Activated CD4-positive, alpha-beta memory T cell treated with anti-CD3 and anti-CD28 coated beads, Interleukin-2, amount 10 ng/mL, durations not matched to agents 7 days and 5 days (primary cell): ENCODE data around the gene ABI1. TPM values are rescaled to one million over a fixed set of nuclear protein-coding genes. Genes with fewer than 3 reads are reported as not detected.
"Not testable (repeated sequence)": the region's sequence is repeated elsewhere in the genome, so short reads cannot be mapped to it uniquely, and the experiment has no call there.

Source experiments
- CTCF ChIA-PET: fragments of 350-600 bp; sonication (Branson Sonifier 250); formaldehyde crosslinking; loops from one replicate; lab custom pipeline; 2021; ENCODE audit warnings: antibody characterized with exemption, inconsistent platforms; lab: Charles Lee
- POLR2A ChIA-PET: fragments of 350-600 bp; sonication (Branson Sonifier 250); formaldehyde crosslinking; loops from one replicate; lab custom pipeline; 2021; ENCODE audit warnings: antibody characterized with exemption; lab: Charles Lee
- DNase-seq: peaks from one replicate; pipeline ENCODE4 v3.0.0-alpha.2; 2020
- H3K27ac Mint-ChIP-seq: one replicate; pipeline ENCODE4 v1.8.0; 2021; ENCODE audit warnings: mild to moderate bottlenecking, mixed read lengths
- H3K27me3 Mint-ChIP-seq: one replicate; pipeline ENCODE4 v1.8.0; 2021; ENCODE audit warnings: mixed read lengths
- H3K36me3 Mint-ChIP-seq: one replicate; pipeline ENCODE4 v1.8.0; 2021; ENCODE audit warnings: low read depth, mixed read lengths
- H3K4me1 Mint-ChIP-seq: one replicate; pipeline ENCODE4 v1.8.0; 2021; ENCODE audit warnings: mixed read lengths
- H3K4me3 Mint-ChIP-seq: one replicate; pipeline ENCODE4 v1.8.0; 2021; ENCODE audit warnings: mild to moderate bottlenecking, mixed read lengths
- H3K9me3 Mint-ChIP-seq: one replicate; pipeline ENCODE4 v1.8.0; 2021; ENCODE audit warnings: mixed read lengths
- total RNA-seq, 2 experiments: library from RNA; stranded (reverse); gene quantifications; one replicate each; pipeline ENCODE4 v1.2.3, GENCODE V29; 2021

ABI1 gene
- total RNA-seq, 2 experiments from 2014 or later, result 76.9 to 78.4 TPM

DNA sequence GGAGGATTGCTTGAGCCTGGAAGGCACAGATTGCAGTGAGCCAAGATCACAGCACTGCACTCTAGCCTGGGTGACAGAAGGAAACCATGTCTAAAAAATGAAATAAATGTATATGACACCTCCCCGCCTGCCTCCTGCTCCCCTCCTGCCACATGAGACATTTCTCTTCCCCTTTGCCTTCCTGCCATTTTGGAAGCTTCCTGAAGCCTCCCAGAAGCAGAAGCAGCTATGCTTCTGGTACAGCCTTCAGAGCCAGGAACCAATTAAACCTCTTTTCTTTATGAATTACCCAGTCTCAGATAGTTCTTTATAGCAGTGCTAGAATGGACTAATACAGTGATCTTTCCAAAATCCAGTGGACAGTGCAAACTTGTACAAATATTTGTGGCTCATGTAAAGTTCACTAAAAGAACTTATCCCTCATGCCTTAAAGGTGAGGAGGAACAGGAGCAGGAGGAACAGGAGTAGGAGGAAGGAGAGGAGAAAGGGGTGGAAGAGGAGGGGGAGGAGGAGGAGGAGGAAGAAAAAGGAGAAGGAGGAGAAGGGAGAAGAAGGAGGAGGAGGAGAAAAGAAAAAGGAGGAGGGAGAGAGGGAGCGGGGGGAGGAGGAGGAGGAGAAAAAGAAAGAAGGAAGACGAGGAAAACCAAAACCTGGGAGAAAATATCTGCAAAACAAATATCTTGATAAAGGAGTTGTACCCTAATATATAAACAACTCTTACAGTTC, 2.8 kb upstream of the ABI1 start:
- Mint-ChIP-seq H3K4me1 (peaks cover 15% of the 10 kb centered on the region), H3K27me3 (peaks cover 20% of the 10 kb centered on the region), H3K27ac (no peak overlapping the region), H3K36me3 (peaks cover 12% of the 10 kb centered on the region), H3K9me3 (no peaks in the 10 kb centered on the region), H3K4me3 (no peak overlapping the region)
- DNase-seq, result no peak
- CTCF ChIA-PET, result interaction anchor here (1.1 to 3.9 kb wide), 2 partner anchors 18 to 24 kb away, joined by 3 to 30 read pairs; no protein-coding TSS in a partner anchor
- POLR2A ChIA-PET, result no interaction called here

DNA sequence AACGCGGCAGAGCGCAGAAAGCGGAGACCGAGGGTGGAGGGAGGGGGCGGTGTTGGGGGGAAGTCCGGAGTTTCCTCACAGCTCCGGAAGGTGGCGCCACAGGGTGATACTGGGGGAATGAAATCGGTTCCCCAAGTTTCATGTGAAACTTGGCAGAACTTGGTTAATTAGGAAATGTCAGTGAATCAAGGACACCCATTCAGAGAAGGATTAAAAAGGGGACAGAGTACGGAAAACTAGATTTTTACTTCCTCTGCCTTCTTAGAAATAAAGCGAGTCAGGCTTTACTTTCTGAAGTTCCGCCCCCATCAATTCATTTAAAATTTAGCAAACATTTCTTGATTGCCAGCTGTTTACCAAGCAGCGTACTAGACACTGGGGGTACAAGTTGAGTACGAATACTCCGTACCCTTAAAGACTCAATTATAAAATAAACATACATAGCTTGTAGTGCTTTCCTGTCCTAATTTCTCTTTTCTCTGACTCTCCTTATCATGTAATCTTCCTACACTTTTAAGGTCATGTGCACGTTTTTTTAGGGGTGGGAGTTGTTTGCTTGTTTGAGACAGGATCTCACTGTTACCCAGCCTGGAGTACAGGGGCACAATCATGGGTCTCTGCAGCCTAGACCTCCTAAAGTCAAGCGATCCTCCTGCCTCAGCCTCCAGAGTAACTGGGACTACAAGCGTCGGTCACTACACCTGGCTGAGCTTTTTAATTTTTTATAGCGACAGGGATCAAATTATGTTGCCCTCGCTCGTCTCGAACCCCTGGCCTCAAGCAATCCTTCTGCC, 644 bp upstream of the ABI1 start:
- Mint-ChIP-seq H3K36me3 (peaks cover 20% of the 10 kb centered on the region), H3K9me3 (no peaks in the 10 kb centered on the region), H3K27ac (peak overlapping the region; percentile 100), H3K4me3 (peak overlapping the region; percentile 100), H3K27me3 (peaks cover 15% of the 10 kb centered on the region), H3K4me1 (peaks cover 30% of the 10 kb centered on the region)
- DNase-seq, result no peak
- POLR2A ChIA-PET, result interaction anchor here (0.7 to 4.2 kb wide), 11 partner anchors 18 to 430 kb away, joined by 3 to 28 read pairs (median 4); partner anchors contain the start of genes MASTL, PDSS1 and YME1L1
- CTCF ChIA-PET, result interaction anchor here (1.0 to 4.3 kb wide), 14 partner anchors 8 to 293 kb away, joined by 3 to 36 read pairs (median 4); partner anchors contain the start of gene YME1L1

DNA sequence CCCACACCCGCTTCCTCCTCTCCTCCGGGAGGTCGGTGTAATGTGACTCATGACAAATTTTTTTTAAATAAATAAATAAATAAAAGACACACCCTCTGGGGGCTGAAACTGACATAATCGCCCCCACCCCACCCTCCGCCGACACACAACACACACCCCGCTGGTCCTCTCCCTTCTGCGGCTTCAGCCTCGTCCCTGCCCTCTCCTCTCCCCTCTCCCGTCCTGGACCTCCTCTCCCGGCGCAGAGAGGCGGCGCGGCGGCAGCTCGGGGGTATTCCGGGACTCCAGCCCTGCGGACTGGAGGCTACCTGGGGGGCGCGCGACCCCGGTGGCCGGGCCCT, 686 bp downstream of the ABI1 start:
- peak overlapping the region; percentile 100 for H3K27ac Mint-ChIP-seq
- CTCF ChIA-PET, result interaction anchor here (0.9 to 4.3 kb wide), 3 partner anchors 12 to 133 kb away, joined by 3 to 36 read pairs (median 3); no protein-coding TSS in a partner anchor
- DNase-seq, result peak; percentile 68

DNA sequence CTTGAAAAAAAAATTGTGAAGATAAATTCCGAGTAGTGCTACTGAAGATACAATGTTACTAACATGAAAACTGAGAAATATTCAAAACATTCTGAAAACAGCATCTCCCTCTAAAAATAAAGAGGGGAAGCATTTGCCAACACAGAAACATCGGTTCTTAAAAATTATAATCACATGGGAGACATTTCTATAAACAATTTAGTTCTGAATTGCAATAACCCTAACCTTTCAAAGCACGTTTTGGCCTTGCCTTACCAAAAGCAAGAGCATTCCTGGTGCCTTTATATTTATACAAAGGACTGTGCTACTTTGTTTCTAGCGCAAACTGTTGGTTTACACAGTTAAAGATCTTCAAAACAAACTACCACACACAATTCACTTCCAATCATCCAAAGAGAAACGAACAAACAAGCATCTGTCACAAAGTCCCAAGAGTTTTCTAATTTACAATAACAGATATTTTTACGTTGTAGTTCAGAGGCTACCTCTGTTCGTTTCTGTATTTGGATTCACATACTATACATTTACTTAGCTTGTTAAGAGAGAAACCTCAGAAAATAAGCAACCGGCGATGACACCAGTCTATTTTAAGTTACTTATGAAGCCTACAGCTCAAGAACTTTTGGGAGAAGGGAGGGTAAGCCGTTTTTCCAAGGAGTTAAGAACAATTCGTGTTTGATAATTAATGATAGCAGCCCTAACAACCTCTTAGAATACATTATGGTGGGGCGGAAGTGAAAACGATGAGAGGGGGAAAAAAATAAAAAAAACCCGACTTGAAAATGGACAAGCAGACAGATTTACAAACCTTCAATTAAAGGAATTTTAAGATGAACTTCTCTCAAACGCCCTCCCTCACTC, 1.3 kb downstream of the ABI1 start:
- peak overlapping the region; percentile 100 for H3K4me3 Mint-ChIP-seq
- no peaks in the 10 kb centered on the region for H3K9me3 Mint-ChIP-seq
- peaks cover 23% of the 10 kb centered on the region for H3K36me3 Mint-ChIP-seq
- peaks cover 41% of the 10 kb centered on the region for H3K4me1 Mint-ChIP-seq
- POLR2A ChIA-PET, result interaction anchor here (0.6 to 4.2 kb wide), 9 partner anchors 17 to 400 kb away, joined by 3 to 28 read pairs (median 10); partner anchors contain the start of genes MASTL, PDSS1 and YME1L1
- DNase-seq, result no peak
- H3K27me3 Mint-ChIP-seq, result peaks cover 8% of the 10 kb centered on the region
- H3K27ac Mint-ChIP-seq, result peak overlapping the region; percentile 100
- CTCF ChIA-PET, result interaction anchor here (0.9 to 4.3 kb wide), 2 partner anchors 12 to 132 kb away, joined by 3 to 36 read pairs; no protein-coding TSS in a partner anchor

More for the DNA sequence above, 686 bp downstream of the ABI1 start:
- H3K9me3 Mint-ChIP-seq, result no peaks in the 10 kb centered on the region
- H3K36me3 Mint-ChIP-seq, result peaks cover 20% of the 10 kb centered on the region
- peak overlapping the region; percentile 100 for H3K4me3 Mint-ChIP-seq
- peaks cover 35% of the 10 kb centered on the region for H3K4me1 Mint-ChIP-seq
- H3K27me3 Mint-ChIP-seq, result peaks cover 8% of the 10 kb centered on the region
- POLR2A ChIA-PET, result interaction anchor here (0.7 to 4.2 kb wide), 12 partner anchors 16 to 397 kb away, joined by 3 to 28 read pairs (median 5); partner anchors contain the start of genes MASTL, PDSS1 and YME1L1

DNA sequence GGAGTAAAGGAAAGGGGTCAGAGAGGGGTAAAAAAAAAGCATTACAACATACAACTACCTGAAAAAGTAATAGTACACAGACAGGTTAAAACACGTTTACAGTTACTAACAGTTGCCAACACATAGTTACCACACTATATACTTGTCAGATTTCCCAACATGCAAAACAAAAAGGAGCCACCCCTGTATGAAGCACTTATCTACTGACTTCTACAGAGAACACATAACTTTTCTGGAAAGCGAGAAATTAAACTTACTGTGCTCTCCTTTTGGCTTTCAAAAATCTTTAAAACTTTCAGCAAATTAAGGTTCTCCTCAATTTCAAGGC, 2.1 kb downstream of the ABI1 start:
- H3K36me3 Mint-ChIP-seq, result peaks cover 28% of the 10 kb centered on the region
- H3K4me1 Mint-ChIP-seq, result peaks cover 48% of the 10 kb centered on the region
- H3K27me3 Mint-ChIP-seq, result peaks cover 8% of the 10 kb centered on the region
- DNase-seq, result no peak
- CTCF ChIA-PET, result interaction anchor here (4.3 kb wide), 1 partner anchor 132 kb away, joined by 36 read pairs; no protein-coding TSS in a partner anchor
- H3K27ac Mint-ChIP-seq, result peak overlapping the region; percentile 100
- no peaks in the 10 kb centered on the region for H3K9me3 Mint-ChIP-seq
- H3K4me3 Mint-ChIP-seq, result peak overlapping the region; percentile 100
- POLR2A ChIA-PET, result interaction anchor here (2.6 to 4.2 kb wide), 2 partner anchors 132 to 296 kb away, joined by 13 to 28 read pairs; partner anchors contain the start of genes MASTL and YME1L1

DNA sequence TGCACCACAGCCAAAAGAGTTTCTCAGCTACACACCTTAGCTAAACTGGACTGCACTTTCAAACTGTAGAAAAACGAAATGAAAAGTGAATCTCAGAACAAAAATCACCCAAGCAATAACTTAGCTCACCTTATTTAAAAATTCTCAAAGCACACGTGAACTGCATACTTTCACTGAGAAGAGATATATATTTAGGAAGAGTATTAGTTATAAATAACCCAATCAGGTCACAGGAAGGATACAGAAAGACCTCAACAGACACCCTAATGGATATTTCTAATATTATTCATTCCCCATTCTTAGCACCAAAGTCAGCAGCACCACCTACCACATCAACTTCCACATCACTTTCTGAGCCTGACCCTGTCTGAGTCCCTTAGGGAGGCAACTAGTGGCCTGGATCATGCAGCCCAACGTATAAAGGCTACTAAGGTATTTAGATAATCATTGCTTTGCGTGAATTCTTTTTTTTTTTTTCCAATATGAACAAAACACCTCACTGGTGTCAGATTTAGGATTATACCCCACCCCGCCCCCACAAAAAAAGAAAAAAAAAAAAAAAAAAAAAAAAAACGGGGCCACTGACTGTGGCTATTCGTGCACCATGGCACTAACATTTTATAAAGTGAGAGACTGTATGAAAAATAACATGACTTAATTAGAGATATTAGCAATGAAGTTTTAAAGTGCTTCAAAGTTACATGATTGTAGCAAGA, 2.6 kb downstream of the ABI1 start:
- Mint-ChIP-seq H3K4me3 (peak overlapping the region; percentile 100), H3K36me3 (peaks cover 29% of the 10 kb centered on the region), H3K9me3 (no peaks in the 10 kb centered on the region), H3K27ac (peak overlapping the region; percentile 100), H3K4me1 (peaks cover 49% of the 10 kb centered on the region), H3K27me3 (peaks cover 5% of the 10 kb centered on the region)
- DNase-seq, result no peak
- ChIA-PET CTCF (interaction anchor here (0.7 to 0.8 kb wide), 3 partner anchors 21 to 132 kb away, joined by 3 to 4 read pairs (median 3); no protein-coding TSS in a partner anchor), POLR2A (interaction anchor here (0.6 to 1.1 kb wide), 3 partner anchors 119 to 160 kb away, joined by 3 to 10 read pairs (median 3); partner anchors contain the start of gene PDSS1)

DNA sequence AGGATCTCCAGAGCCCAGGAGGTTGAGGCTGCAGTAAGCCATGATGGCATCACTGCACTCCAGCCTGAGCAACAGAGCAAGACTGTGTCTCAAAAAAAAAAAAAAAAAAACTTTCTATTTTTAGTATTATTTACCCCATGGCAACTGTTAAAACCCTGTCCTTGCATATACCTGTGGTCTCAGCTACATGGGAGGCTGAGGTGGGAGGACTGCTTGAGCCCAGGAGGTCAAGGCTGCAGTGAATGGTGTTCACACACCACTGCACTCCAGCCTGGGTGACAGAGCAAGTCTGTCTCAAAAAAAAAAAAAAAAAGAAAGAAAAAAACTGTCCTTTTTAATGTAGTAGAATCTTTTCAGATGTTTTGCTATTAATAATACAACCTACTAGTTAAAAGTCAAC, 3.2 kb downstream of the ABI1 start:
- peak overlapping the region; percentile 72 for H3K27ac Mint-ChIP-seq
- POLR2A ChIA-PET, result interaction anchor here (1.0 to 1.1 kb wide), 2 partner anchors 118 to 131 kb away, joined by 3 to 10 read pairs; no protein-coding TSS in a partner anchor
- peaks cover 29% of the 10 kb centered on the region for H3K36me3 Mint-ChIP-seq
- CTCF ChIA-PET, result interaction anchor here (0.7 to 0.8 kb wide), 4 partner anchors 20 to 131 kb away, joined by 3 to 4 read pairs (median 3); no protein-coding TSS in a partner anchor
- not testable (repeated sequence) for DNase-seq, H3K9me3 Mint-ChIP-seq, H3K27me3 Mint-ChIP-seq
- peak overlapping the region; percentile 100 for H3K4me3 Mint-ChIP-seq
- H3K4me1 Mint-ChIP-seq, result peaks cover 49% of the 10 kb centered on the region

DNA sequence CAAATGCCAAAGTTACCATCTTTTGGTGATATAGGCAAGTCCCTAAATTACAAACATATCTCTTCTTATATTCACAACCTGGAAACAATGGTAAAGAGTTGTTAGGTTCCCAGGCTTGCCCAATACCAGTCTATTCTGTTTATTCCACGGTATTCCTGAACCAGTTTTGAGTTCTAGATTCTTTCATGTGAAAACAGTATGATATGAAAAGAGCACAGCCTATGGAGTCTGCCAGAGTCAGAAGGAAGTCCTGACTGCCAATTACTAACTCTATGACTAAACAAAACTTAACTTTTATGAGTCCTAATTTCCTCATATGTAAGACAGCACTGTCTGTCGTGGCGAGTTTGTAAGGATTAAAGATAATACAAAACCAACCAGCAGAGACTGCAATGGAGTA, 5.6 kb downstream of the ABI1 start:
- Mint-ChIP-seq H3K27ac (no peak overlapping the region), H3K9me3 (no peaks in the 10 kb centered on the region), H3K4me3 (no peak overlapping the region), H3K4me1 (peaks cover 49% of the 10 kb centered on the region), H3K36me3 (peaks cover 34% of the 10 kb centered on the region), H3K27me3 (no peaks in the 10 kb centered on the region)
- ChIA-PET POLR2A (no interaction called here), CTCF (interaction anchor here (0.7 kb wide), 1 partner anchor 18 kb away, joined by 4 read pairs; no protein-coding TSS in a partner anchor)
- no peak for DNase-seq

DNA sequence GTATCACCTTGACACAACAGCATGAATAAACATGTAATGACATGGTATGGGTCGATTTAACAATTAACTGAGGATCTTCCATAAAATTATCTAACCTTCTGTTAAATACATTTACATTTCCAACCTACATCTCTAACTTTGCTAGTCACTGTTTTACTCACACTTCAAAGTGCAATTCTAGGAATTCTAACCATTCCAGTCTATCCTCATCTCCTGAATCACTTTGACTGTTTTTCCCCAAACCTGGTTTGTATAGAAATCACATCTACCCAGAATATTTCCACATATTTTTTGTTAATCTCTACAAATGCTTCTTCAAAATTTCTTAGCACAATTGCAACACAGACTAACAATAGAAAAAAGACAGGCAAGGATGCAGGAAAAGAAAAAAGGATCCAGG, 6.2 kb downstream of the ABI1 start:
- peaks cover 34% of the 10 kb centered on the region for H3K36me3 Mint-ChIP-seq
- H3K27me3 Mint-ChIP-seq, result no peaks in the 10 kb centered on the region
- H3K27ac Mint-ChIP-seq, result no peak overlapping the region
- CTCF ChIA-PET, result interaction anchor here (0.6 to 1.0 kb wide), 2 partner anchors 15 to 521 kb away, joined by 3 to 4 read pairs; no protein-coding TSS in a partner anchor
- H3K4me3 Mint-ChIP-seq, result no peak overlapping the region
- POLR2A ChIA-PET, result no interaction called here
- no peaks in the 10 kb centered on the region for H3K9me3 Mint-ChIP-seq
- DNase-seq, result no peak
- H3K4me1 Mint-ChIP-seq, result peaks cover 52% of the 10 kb centered on the region

DNA sequence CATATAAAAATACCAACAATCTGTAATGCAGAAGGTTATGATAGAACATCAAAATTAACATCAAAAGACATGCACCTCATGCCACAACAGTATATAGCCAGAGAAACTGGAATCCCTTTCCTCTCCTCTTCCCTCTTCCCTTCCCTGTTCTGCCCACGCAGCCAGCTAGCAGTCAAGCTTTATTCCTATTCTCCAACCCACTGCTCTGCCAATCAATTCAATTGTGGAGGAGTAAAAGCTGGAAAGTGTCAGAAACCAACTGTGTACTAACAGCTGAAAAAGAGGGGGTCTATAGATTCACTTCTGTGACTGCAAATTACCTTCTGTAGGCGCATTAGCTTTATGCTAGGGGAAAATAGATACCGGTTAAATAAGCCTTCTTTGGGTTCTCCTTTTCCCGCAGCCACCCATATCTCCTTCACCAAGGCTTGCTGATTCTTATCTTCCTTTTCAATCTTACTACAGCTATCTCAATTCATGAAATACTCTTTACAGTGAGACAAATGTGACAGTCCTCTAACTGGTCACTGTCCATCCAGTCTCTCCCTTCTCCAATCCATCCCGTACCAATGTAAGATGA, 16.3 kb downstream of the ABI1 start:
- ChIA-PET POLR2A (no interaction called here), CTCF (no interaction called here)
- no peaks in the 10 kb centered on the region for H3K27me3 Mint-ChIP-seq
- no peak overlapping the region for H3K4me3 Mint-ChIP-seq
- peaks cover 7% of the 10 kb centered on the region for H3K9me3 Mint-ChIP-seq
- no peak for DNase-seq
- H3K36me3 Mint-ChIP-seq, result peaks cover 37% of the 10 kb centered on the region
- peaks cover 51% of the 10 kb centered on the region for H3K4me1 Mint-ChIP-seq
- no peak overlapping the region for H3K27ac Mint-ChIP-seq

DNA sequence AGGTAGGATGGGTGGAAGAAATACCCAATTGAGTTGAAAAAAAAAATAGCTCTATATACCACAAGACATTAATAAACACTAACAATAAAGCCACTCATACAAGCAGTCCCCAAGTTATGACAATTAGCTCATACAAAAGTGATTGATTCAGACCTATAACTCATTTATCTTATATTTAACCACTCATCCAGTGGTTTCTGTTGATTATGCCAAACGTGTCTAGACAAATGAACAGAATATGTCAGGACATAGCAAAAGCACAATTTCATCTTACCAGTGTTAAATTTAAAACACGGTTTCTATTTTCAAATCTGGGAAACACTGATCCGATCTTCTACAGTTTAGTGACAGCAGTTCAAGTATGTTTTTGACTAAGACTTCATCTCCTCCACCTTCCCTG, 17.0 kb downstream of the ABI1 start:
- Mint-ChIP-seq H3K27me3 (no peaks in the 10 kb centered on the region), H3K4me1 (peaks cover 49% of the 10 kb centered on the region), H3K4me3 (no peak overlapping the region), H3K36me3 (peaks cover 36% of the 10 kb centered on the region), H3K9me3 (peaks cover 7% of the 10 kb centered on the region), H3K27ac (no peak overlapping the region)
- DNase-seq, result no peak
- ChIA-PET CTCF (no interaction called here), POLR2A (interaction anchor here (1.0 kb wide), 1 partner anchor 17 kb away, joined by 3 read pairs; the partner anchor contains the start of gene ABI1)
